HEK293 (cell line): Measurements from ENCODE around the gene DNAH1.
A peak's percentile ranks its signal among the peaks of the same experiment; 100 is the strongest.

Source experiments
- GLIS2 ChIP-seq: fragments of 450-650 bp; formaldehyde crosslinking; IDR thresholded peaks from 2 replicates; pipeline ENCODE4 v1.5.1; 2016; ENCODE audit warnings: missing biosample characterization, missing genetic modification characterization
- KLF1 ChIP-seq: fragments of 450-650 bp; formaldehyde crosslinking; IDR thresholded peaks from 2 replicates; pipeline ENCODE4 v1.5.1; 2016; ENCODE audit warnings: missing biosample characterization, missing genetic modification characterization
- KLF9 ChIP-seq: fragments of 450-650 bp; formaldehyde crosslinking; IDR thresholded peaks from 2 replicates; pipeline ENCODE4 v1.5.1; 2016; ENCODE audit warnings: missing biosample characterization, missing genetic modification characterization, low read depth
- SCRT2 ChIP-seq: fragments of 450-650 bp; formaldehyde crosslinking; IDR thresholded peaks from 2 replicates; pipeline ENCODE4 v1.5.1; 2016; ENCODE audit warnings: missing biosample characterization, missing genetic modification characterization
- SP3 ChIP-seq: fragments of 450-650 bp; formaldehyde crosslinking; IDR thresholded peaks from 2 replicates; pipeline ENCODE4 v1.5.1; 2016; ENCODE audit warnings: missing biosample characterization, missing genetic modification characterization
- YY1 ChIP-seq: fragments of 450-650 bp; formaldehyde crosslinking; IDR thresholded peaks from 2 replicates; pipeline ENCODE4 v1.5.1; 2018; ENCODE audit warnings: missing biosample characterization, missing genetic modification characterization
- ZBTB20 ChIP-seq: fragments of 450-650 bp; formaldehyde crosslinking; IDR thresholded peaks from 2 replicates; pipeline ENCODE4 v1.5.1; 2016; ENCODE audit warnings: missing biosample characterization, missing genetic modification characterization
- ZBTB48 ChIP-seq: fragments of 450-650 bp; formaldehyde crosslinking; IDR thresholded peaks from 2 replicates; pipeline ENCODE4 v1.5.1; 2016; ENCODE audit warnings: missing biosample characterization, missing genetic modification characterization
- ZBTB8A ChIP-seq: fragments of 450-650 bp; formaldehyde crosslinking; IDR thresholded peaks from 2 replicates; pipeline ENCODE4 v1.5.1; 2016; ENCODE audit warnings: missing biosample characterization, missing genetic modification characterization
- ZNF157 ChIP-seq: fragments of 450-650 bp; formaldehyde crosslinking; IDR thresholded peaks from 2 replicates; pipeline ENCODE4 v1.5.1; 2016; ENCODE audit warnings: missing biosample characterization, missing genetic modification characterization
- ZNF24 ChIP-seq: fragments of 450-650 bp; formaldehyde crosslinking; IDR thresholded peaks from 2 replicates; pipeline ENCODE4 v1.5.1; 2016; ENCODE audit warnings: missing biosample characterization, missing genetic modification characterization
- ZNF341 ChIP-seq: fragments of 450-650 bp; formaldehyde crosslinking; IDR thresholded peaks from 2 replicates; pipeline ENCODE4; 2016; ENCODE audit warnings: low read depth, missing biosample characterization, missing genetic modification characterization
- ZNF350 ChIP-seq: fragments of 450-650 bp; formaldehyde crosslinking; IDR thresholded peaks from 2 replicates; pipeline ENCODE4 v1.5.0; 2017; ENCODE audit warnings: missing biosample characterization, mild to moderate bottlenecking, missing genetic modification characterization
- ZNF394 ChIP-seq: fragments of 450-650 bp; formaldehyde crosslinking; IDR thresholded peaks from 2 replicates; pipeline ENCODE4 v1.5.1; 2016; ENCODE audit warnings: missing biosample characterization, missing genetic modification characterization, mild to moderate bottlenecking, moderate library complexity, borderline replicate concordance
- ZNF670 ChIP-seq: fragments of 450-650 bp; formaldehyde crosslinking; IDR thresholded peaks from 2 replicates; pipeline ENCODE4 v1.5.1; 2016; ENCODE audit warnings: missing biosample characterization, missing genetic modification characterization, low read depth
- ZNF76 ChIP-seq: fragments of 450-650 bp; formaldehyde crosslinking; IDR thresholded peaks from 2 replicates; pipeline ENCODE4; 2016; ENCODE audit warnings: low read depth, missing biosample characterization, missing genetic modification characterization, borderline replicate concordance
- TF ChIP-seq, protein P1 (sequence below): fragments of 450-650 bp; formaldehyde crosslinking; IDR thresholded peaks from 2 replicates; pipeline ENCODE4 v1.5.1; 2016; ENCODE audit warnings: missing biosample characterization, missing genetic modification characterization, borderline replicate concordance
- TF ChIP-seq, protein P2 (sequence below): fragments of 450-650 bp; formaldehyde crosslinking; IDR thresholded peaks from 2 replicates; pipeline ENCODE4 v1.5.1; 2017; ENCODE audit warnings: missing biosample characterization, missing genetic modification characterization
- TF ChIP-seq, protein P3 (sequence below): fragments of 450-650 bp; formaldehyde crosslinking; IDR thresholded peaks from 2 replicates; pipeline ENCODE4 v1.5.1; 2016; ENCODE audit warnings: missing biosample characterization, missing genetic modification characterization
- TF ChIP-seq, protein P4 (sequence below): fragments of 450-650 bp; formaldehyde crosslinking; IDR thresholded peaks from 2 replicates; pipeline ENCODE4 v1.5.1; 2016; ENCODE audit warnings: missing biosample characterization, missing genetic modification characterization
- TF ChIP-seq, protein P5 (sequence below): fragments of 450-650 bp; formaldehyde crosslinking; IDR thresholded peaks from 2 replicates; pipeline ENCODE4 v1.5.1; 2016; ENCODE audit warnings: missing biosample characterization, missing genetic modification characterization
- TF ChIP-seq, protein P6 (sequence below): fragments of 450-650 bp; formaldehyde crosslinking; IDR thresholded peaks from 2 replicates; pipeline ENCODE4 v1.5.1; 2016; ENCODE audit warnings: missing biosample characterization, missing genetic modification characterization

DNAH1 gene

DNA sequence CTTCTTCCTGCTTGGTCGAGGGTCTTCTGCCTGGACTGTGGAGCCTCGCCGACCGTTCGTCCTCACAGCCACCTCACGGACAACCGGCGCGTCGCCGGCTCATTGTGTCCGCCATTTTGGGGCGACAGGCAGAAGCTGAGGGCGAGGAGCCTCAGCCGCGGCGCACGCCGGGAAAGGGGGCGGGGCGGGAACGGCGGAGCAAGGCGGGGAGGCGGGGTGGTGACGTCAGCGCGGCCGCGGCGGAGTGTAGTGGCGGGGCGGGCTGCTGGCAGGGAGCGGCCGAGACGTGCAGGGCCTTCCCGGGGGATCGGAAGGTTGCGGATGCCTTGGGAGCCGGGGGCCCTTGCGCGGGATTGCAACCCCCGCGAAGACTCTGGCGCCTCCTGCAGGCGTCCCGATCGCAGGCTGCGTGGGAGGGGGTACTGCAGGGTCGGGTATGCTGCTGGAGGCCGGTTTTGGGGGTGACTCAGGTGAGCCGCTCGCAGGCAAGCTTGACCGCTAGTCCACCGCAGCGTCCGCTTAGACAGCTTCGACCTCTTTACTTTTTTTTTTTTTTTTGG, 37.5 kb upstream of the DNAH1 start, which contains the start of gene WDR82 (continued):
- TF ChIP-seq, protein P1, sequence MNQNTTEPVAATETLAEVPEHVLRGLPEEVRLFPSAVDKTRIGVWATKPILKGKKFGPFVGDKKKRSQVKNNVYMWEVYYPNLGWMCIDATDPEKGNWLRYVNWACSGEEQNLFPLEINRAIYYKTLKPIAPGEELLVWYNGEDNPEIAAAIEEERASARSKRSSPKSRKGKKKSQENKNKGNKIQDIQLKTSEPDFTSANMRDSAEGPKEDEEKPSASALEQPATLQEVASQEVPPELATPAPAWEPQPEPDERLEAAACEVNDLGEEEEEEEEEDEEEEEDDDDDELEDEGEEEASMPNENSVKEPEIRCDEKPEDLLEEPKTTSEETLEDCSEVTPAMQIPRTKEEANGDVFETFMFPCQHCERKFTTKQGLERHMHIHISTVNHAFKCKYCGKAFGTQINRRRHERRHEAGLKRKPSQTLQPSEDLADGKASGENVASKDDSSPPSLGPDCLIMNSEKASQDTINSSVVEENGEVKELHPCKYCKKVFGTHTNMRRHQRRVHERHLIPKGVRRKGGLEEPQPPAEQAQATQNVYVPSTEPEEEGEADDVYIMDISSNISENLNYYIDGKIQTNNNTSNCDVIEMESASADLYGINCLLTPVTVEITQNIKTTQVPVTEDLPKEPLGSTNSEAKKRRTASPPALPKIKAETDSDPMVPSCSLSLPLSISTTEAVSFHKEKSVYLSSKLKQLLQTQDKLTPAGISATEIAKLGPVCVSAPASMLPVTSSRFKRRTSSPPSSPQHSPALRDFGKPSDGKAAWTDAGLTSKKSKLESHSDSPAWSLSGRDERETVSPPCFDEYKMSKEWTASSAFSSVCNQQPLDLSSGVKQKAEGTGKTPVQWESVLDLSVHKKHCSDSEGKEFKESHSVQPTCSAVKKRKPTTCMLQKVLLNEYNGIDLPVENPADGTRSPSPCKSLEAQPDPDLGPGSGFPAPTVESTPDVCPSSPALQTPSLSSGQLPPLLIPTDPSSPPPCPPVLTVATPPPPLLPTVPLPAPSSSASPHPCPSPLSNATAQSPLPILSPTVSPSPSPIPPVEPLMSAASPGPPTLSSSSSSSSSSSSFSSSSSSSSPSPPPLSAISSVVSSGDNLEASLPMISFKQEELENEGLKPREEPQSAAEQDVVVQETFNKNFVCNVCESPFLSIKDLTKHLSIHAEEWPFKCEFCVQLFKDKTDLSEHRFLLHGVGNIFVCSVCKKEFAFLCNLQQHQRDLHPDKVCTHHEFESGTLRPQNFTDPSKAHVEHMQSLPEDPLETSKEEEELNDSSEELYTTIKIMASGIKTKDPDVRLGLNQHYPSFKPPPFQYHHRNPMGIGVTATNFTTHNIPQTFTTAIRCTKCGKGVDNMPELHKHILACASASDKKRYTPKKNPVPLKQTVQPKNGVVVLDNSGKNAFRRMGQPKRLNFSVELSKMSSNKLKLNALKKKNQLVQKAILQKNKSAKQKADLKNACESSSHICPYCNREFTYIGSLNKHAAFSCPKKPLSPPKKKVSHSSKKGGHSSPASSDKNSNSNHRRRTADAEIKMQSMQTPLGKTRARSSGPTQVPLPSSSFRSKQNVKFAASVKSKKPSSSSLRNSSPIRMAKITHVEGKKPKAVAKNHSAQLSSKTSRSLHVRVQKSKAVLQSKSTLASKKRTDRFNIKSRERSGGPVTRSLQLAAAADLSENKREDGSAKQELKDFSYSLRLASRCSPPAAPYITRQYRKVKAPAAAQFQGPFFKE (tag by site-specific recombination): no peak
- peak; percentile 75 for TF ChIP-seq ZBTB20 (tag by site-specific recombination)
- TF ChIP-seq KLF9 (tag by site-specific recombination): peak; percentile 66
- peak; percentile 58; the same call in 1 of the 2 replicates for TF ChIP-seq YY1 (tag by site-specific recombination)
- TF ChIP-seq ZBTB8A (tag by site-specific recombination): 0 out of 2 replicates have a peak, but pooled peaks have one; percentile 13
- TF ChIP-seq ZBTB48 (tag by site-specific recombination): peak; percentile 79
- TF ChIP-seq, protein P2, sequence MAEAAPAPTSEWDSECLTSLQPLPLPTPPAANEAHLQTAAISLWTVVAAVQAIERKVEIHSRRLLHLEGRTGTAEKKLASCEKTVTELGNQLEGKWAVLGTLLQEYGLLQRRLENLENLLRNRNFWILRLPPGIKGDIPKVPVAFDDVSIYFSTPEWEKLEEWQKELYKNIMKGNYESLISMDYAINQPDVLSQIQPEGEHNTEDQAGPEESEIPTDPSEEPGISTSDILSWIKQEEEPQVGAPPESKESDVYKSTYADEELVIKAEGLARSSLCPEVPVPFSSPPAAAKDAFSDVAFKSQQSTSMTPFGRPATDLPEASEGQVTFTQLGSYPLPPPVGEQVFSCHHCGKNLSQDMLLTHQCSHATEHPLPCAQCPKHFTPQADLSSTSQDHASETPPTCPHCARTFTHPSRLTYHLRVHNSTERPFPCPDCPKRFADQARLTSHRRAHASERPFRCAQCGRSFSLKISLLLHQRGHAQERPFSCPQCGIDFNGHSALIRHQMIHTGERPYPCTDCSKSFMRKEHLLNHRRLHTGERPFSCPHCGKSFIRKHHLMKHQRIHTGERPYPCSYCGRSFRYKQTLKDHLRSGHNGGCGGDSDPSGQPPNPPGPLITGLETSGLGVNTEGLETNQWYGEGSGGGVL (tag by site-specific recombination): peak; percentile 48; the same call in 1 of the 2 replicates
- peak; percentile 94 for TF ChIP-seq GLIS2 (tag by site-specific recombination)
- TF ChIP-seq ZNF350 (tag by site-specific recombination): no peak
- TF ChIP-seq ZNF341 (tag by site-specific recombination): peak; percentile 32; the same call in 1 of the 2 replicates
- TF ChIP-seq SCRT2 (tag by site-specific recombination): no peak
- 0 out of 2 replicates have a peak, but pooled peaks have one; percentile 44 for TF ChIP-seq ZNF394 (tag by site-specific recombination)
- TF ChIP-seq ZNF670 (tag by site-specific recombination): no peak
- TF ChIP-seq ZNF76 (tag by site-specific recombination): peak; percentile 91
- TF ChIP-seq KLF1 (tag by site-specific recombination): no peak
- TF ChIP-seq, protein P3, sequence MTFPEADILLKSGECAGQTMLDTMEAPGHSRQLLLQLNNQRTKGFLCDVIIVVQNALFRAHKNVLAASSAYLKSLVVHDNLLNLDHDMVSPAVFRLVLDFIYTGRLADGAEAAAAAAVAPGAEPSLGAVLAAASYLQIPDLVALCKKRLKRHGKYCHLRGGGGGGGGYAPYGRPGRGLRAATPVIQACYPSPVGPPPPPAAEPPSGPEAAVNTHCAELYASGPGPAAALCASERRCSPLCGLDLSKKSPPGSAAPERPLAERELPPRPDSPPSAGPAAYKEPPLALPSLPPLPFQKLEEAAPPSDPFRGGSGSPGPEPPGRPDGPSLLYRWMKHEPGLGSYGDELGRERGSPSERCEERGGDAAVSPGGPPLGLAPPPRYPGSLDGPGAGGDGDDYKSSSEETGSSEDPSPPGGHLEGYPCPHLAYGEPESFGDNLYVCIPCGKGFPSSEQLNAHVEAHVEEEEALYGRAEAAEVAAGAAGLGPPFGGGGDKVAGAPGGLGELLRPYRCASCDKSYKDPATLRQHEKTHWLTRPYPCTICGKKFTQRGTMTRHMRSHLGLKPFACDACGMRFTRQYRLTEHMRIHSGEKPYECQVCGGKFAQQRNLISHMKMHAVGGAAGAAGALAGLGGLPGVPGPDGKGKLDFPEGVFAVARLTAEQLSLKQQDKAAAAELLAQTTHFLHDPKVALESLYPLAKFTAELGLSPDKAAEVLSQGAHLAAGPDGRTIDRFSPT: 0 out of 2 replicates have a peak, but pooled peaks have one; percentile 14
- TF ChIP-seq, protein P4, sequence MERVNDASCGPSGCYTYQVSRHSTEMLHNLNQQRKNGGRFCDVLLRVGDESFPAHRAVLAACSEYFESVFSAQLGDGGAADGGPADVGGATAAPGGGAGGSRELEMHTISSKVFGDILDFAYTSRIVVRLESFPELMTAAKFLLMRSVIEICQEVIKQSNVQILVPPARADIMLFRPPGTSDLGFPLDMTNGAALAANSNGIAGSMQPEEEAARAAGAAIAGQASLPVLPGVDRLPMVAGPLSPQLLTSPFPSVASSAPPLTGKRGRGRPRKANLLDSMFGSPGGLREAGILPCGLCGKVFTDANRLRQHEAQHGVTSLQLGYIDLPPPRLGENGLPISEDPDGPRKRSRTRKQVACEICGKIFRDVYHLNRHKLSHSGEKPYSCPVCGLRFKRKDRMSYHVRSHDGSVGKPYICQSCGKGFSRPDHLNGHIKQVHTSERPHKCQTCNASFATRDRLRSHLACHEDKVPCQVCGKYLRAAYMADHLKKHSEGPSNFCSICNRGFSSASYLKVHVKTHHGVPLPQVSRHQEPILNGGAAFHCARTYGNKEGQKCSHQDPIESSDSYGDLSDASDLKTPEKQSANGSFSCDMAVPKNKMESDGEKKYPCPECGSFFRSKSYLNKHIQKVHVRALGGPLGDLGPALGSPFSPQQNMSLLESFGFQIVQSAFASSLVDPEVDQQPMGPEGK (tag by site-specific recombination): peak; percentile 88
- TF ChIP-seq, protein P5, sequence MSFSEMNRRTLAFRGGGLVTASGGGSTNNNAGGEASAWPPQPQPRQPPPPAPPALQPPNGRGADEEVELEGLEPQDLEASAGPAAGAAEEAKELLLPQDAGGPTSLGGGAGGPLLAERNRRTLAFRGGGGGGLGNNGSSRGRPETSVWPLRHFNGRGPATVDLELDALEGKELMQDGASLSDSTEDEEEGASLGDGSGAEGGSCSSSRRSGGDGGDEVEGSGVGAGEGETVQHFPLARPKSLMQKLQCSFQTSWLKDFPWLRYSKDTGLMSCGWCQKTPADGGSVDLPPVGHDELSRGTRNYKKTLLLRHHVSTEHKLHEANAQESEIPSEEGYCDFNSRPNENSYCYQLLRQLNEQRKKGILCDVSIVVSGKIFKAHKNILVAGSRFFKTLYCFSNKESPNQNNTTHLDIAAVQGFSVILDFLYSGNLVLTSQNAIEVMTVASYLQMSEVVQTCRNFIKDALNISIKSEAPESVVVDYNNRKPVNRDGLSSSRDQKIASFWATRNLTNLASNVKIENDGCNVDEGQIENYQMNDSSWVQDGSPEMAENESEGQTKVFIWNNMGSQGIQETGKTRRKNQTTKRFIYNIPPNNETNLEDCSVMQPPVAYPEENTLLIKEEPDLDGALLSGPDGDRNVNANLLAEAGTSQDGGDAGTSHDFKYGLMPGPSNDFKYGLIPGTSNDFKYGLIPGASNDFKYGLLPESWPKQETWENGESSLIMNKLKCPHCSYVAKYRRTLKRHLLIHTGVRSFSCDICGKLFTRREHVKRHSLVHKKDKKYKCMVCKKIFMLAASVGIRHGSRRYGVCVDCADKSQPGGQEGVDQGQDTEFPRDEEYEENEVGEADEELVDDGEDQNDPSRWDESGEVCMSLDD (tag by site-specific recombination): peak; percentile 75; the same call in 1 of the 2 replicates
- TF ChIP-seq, protein P6, sequence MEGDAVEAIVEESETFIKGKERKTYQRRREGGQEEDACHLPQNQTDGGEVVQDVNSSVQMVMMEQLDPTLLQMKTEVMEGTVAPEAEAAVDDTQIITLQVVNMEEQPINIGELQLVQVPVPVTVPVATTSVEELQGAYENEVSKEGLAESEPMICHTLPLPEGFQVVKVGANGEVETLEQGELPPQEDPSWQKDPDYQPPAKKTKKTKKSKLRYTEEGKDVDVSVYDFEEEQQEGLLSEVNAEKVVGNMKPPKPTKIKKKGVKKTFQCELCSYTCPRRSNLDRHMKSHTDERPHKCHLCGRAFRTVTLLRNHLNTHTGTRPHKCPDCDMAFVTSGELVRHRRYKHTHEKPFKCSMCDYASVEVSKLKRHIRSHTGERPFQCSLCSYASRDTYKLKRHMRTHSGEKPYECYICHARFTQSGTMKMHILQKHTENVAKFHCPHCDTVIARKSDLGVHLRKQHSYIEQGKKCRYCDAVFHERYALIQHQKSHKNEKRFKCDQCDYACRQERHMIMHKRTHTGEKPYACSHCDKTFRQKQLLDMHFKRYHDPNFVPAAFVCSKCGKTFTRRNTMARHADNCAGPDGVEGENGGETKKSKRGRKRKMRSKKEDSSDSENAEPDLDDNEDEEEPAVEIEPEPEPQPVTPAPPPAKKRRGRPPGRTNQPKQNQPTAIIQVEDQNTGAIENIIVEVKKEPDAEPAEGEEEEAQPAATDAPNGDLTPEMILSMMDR (tag by site-specific recombination): peak; percentile 75
- TF ChIP-seq SP3: peak; percentile 82
- no peak for TF ChIP-seq ZNF157 (tag by site-specific recombination)
- no peak for TF ChIP-seq ZNF24 (tag by site-specific recombination)
